ENCODE measurements around the gene TCL1B.

TCL1B gene

DNA sequence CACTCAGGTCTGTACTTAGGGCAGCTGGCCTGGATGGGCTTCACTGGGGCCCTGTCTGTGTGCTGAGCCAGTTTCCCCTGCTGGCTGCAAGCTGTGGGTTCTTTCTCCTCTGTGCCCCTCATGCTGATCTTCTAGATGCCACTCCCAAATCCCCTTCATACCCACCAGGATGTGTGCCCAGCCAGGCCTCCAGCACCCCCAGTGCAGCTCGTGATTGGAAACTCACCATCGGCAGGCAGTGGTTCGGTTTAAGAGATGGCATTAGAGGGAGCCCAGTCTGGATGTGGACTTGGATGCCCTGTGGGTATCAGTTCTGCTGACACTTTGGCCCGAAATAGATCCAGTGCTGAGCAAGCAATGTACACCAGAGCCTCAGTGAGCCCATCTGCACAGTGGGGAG is 5.9 kb downstream of the TCL1B start:
- Histone ChIP-seq H3K36me3 (ENCODE audit: control insufficient read depth, low read depth, low read length) (no peaks in the 10 kb centered on the region), H3K27ac (ENCODE audit: low read length) (no peak overlapping the region), H3K9me3 (ENCODE audit: control insufficient read depth, low read depth, low read length) (no peaks in the 10 kb centered on the region), H3K4me1 (ENCODE audit: control insufficient read depth, low read depth, low read length) (peaks cover 11% of the 10 kb centered on the region), H3K4me3 (ENCODE audit: low read length) (no peak overlapping the region), H3K27me3 (ENCODE audit: control insufficient read depth, insufficient read depth, low read length) (peaks cover 6% of the 10 kb centered on the region), H3K9ac (ENCODE audit: low read length) (no peak overlapping the region)

DNA sequence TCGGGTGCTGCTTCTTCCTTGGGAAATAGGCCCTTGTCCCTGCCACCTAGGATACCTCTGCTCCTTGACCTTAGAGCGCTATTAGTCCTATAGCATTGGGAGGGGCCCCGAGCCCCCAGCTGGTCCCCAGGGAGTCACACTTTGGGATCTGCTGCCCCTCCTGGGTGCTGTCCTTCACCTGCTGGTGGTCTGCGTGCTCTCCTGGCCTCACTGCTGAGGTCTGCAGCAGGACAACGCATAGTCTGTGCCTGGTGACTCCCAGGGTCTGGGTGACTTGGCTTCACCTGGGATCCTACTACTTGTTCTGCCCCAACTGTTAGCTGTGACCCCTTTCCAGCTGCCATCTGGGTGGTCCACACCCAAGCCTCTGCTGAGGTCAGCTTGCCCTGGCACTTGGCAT is 8.8 kb downstream of the TCL1B start:
- Histone ChIP-seq H3K9ac (ENCODE audit: low read length) (no peak overlapping the region), H3K36me3 (ENCODE audit: control insufficient read depth, low read depth, low read length) (no peaks in the 10 kb centered on the region), H3K9me3 (ENCODE audit: control insufficient read depth, low read depth, low read length) (no peaks in the 10 kb centered on the region), H3K4me3 (ENCODE audit: low read length) (no peak overlapping the region), H3K27ac (ENCODE audit: low read length) (no peak overlapping the region), H3K27me3 (ENCODE audit: control insufficient read depth, insufficient read depth, low read length) (peaks cover 35% of the 10 kb centered on the region), H3K4me1 (ENCODE audit: control insufficient read depth, low read depth, low read length) (peaks cover 20% of the 10 kb centered on the region)

DNA sequence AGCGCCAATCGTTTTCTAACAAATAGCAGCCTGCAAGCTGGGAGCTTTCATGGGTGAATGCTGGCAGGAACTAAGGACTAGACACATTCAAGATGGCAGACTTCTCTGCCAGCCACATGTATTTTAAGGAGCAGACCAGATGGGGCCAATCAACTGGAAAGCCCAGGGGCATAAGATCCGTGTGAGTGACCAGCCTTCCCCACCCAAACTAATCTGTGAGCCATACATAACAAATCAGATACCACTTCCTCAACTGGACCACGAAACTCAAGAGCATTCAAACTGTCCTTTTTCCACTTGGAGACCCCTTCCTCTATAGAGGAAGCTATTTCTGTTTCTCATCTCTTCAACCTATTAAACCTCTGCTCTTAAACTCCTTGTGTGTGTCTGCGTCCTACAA is 9.7 kb downstream of the TCL1B start:
- Histone ChIP-seq H3K4me1 (ENCODE audit: control insufficient read depth, low read depth, low read length) (peaks cover 27% of the 10 kb centered on the region), H3K9me3 (ENCODE audit: control insufficient read depth, low read depth, low read length) (no peaks in the 10 kb centered on the region), H3K27me3 (ENCODE audit: control insufficient read depth, insufficient read depth, low read length) (peaks cover 42% of the 10 kb centered on the region), H3K36me3 (ENCODE audit: control insufficient read depth, low read depth, low read length) (no peaks in the 10 kb centered on the region), H3K27ac (ENCODE audit: low read length) (no peak overlapping the region), H3K9ac (ENCODE audit: low read length) (no peak overlapping the region), H3K4me3 (ENCODE audit: low read length) (no peak overlapping the region)

DNA sequence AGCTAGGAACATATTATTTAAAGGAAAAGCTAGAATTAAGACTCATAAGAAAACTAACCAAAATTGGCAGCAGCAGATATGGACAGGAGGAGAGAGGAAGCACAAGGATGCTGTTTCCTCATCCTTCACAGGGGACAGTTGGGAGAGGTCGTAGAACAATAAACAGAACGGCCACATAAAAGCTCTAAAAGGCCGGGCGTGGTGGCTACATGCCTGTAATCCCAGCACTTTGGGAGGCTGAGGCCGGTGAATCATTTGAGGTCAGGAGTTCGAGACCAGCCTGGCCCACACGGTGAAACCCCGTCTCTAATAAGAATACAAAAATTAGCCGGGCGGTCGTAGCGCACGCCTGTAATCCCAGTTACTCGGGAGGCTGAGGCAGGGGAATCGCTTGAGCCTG is 10.5 kb downstream of the TCL1B start:
- Histone ChIP-seq H3K36me3 (ENCODE audit: control insufficient read depth, low read depth, low read length) (no peaks in the 10 kb centered on the region), H3K27me3 (ENCODE audit: control insufficient read depth, insufficient read depth, low read length) (peaks cover 51% of the 10 kb centered on the region)

DNA sequence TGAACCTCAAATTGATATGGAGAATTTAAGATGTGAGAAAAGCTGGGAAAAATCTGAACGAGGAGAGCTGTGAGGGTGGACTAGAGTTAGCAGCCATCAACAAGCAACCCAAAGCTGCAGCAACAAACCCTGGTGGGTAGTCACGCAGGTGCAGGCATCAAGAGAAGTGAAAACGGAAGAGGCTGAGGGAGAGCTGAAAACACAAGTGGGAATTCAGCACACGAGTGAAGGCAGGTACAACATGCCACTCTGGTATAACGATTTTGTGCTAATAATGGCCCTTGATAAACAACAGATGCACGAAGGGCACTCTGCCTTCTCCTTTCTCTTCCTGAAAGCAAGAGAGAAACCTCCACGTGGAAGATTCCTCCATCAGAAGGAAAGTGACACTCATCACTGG is 11.5 kb downstream of the TCL1B start:
- Histone ChIP-seq H3K27ac (ENCODE audit: low read length) (no peak overlapping the region), H3K4me3 (ENCODE audit: low read length) (no peak overlapping the region), H3K9ac (ENCODE audit: low read length) (no peak overlapping the region), H3K4me1 (ENCODE audit: control insufficient read depth, low read depth, low read length) (peaks cover 33% of the 10 kb centered on the region), H3K36me3 (ENCODE audit: control insufficient read depth, low read depth, low read length) (no peaks in the 10 kb centered on the region), H3K27me3 (ENCODE audit: control insufficient read depth, insufficient read depth, low read length) (peaks cover 61% of the 10 kb centered on the region), H3K9me3 (ENCODE audit: control insufficient read depth, low read depth, low read length) (no peaks in the 10 kb centered on the region)

More for the DNA sequence above, 10.5 kb downstream of the TCL1B start:
- H3K4me3 ChIP-seq (ENCODE audit: low read length), result no peak overlapping the region
- peaks cover 29% of the 10 kb centered on the region for H3K4me1 ChIP-seq (ENCODE audit: control insufficient read depth, low read depth, low read length)
- no peak overlapping the region for H3K27ac ChIP-seq (ENCODE audit: low read length)
- H3K9me3 ChIP-seq (ENCODE audit: control insufficient read depth, low read depth, low read length), result no peaks in the 10 kb centered on the region
- no peak overlapping the region for H3K9ac ChIP-seq (ENCODE audit: low read length)

DNA sequence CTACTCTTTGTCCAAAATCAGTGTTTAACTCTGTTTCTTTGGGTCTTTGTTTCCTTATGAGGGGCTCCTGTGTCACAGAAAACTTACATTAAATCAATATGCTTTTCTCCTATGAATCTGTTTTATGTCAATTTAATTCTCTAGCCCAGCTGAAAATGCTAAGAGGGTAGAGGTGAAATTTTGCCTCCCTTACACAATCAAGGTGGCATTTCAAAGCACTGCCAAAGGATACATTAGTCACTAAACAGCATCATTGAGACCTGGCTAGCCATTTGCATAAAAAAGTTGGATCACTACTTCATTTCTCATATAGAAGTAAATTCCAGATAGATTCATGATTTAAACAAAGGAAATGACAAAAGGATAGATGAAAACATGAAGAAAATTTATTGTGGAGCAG is 12.1 kb downstream of the TCL1B start:
- H3K27ac ChIP-seq (ENCODE audit: low read length), result no peak overlapping the region
- no peak overlapping the region for H3K4me3 ChIP-seq (ENCODE audit: low read length)
- H3K4me1 ChIP-seq (ENCODE audit: control insufficient read depth, low read depth, low read length), result peaks cover 28% of the 10 kb centered on the region
- H3K27me3 ChIP-seq (ENCODE audit: control insufficient read depth, insufficient read depth, low read length), result peaks cover 66% of the 10 kb centered on the region
- H3K9me3 ChIP-seq (ENCODE audit: control insufficient read depth, low read depth, low read length), result no peaks in the 10 kb centered on the region
- H3K9ac ChIP-seq (ENCODE audit: low read length), result no peak overlapping the region
- H3K36me3 ChIP-seq (ENCODE audit: control insufficient read depth, low read depth, low read length), result no peaks in the 10 kb centered on the region

DNA sequence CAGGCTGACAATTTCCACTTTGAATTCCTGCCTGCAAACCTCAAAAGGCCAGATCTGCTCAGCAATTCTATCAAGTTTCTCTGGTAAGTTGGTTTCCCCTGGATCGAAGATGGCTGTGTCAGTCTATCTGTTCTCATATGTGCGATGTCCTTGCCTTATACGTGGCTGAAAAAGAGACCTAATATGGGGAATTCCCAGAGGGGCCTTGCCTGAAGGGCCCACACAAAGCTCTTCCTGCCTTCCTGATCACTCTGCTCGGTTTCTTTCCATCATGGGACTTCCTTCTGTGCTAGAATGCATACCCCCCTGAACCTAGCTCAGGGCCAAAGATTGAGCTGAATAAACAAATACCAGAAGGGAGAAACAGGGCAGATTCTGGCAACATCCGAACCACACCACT is 13.2 kb downstream of the TCL1B start:
- H3K9ac ChIP-seq (ENCODE audit: low read length), result no peak overlapping the region
- peaks cover 77% of the 10 kb centered on the region for H3K27me3 ChIP-seq (ENCODE audit: control insufficient read depth, insufficient read depth, low read length)
- H3K36me3 ChIP-seq (ENCODE audit: control insufficient read depth, low read depth, low read length), result no peaks in the 10 kb centered on the region
- no peaks in the 10 kb centered on the region for H3K9me3 ChIP-seq (ENCODE audit: control insufficient read depth, low read depth, low read length)
- no peak overlapping the region for H3K4me3 ChIP-seq (ENCODE audit: low read length)
- no peak overlapping the region for H3K27ac ChIP-seq (ENCODE audit: low read length)
- H3K4me1 ChIP-seq (ENCODE audit: control insufficient read depth, low read depth, low read length), result peaks cover 28% of the 10 kb centered on the region

DNA sequence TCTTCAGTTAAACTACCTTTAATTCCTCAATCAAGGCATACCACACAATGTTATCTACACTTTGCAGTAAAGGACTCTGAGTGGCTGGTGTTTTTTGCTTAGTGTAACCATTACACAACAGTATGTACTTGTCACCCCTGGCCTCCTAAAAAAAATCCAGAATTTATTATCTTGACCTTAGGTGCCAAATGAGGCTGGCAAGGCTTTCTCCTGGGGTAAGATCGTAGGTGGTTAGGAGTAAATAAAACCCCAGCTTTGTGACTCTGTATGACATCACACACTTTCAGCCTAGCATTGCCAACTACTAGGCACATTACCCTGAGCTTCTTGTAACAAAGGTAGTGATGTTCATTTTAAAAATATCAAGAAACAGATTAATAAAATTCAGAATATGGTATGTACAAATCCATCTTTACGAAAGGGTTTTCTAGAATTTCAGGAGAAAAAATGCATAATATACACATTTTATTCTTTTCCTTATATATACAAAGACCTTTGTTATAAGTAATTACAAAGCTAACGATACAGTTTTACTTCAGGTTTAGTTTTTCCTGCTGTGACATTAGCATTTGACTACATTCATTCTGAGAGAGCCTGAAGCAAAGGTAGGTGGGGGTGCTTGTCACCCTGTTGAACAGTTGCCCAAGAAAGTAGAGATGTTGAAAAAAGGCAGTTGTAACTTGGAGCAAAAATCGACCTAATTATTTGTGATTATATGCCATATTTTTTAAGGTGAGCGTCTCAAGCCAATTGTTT is 14.2 kb downstream of the TCL1B start:
- peak overlapping the region; percentile 11 for H3K4me3 ChIP-seq (ENCODE audit: low read length)
- H3K9me3 ChIP-seq (ENCODE audit: control insufficient read depth, low read depth, low read length), result no peaks in the 10 kb centered on the region
- H3K9ac ChIP-seq (ENCODE audit: low read length), result no peak overlapping the region
- H3K27me3 ChIP-seq (ENCODE audit: control insufficient read depth, insufficient read depth, low read length), result peaks cover 86% of the 10 kb centered on the region
- H3K27ac ChIP-seq (ENCODE audit: low read length), result no peak overlapping the region
- H3K4me1 ChIP-seq (ENCODE audit: control insufficient read depth, low read depth, low read length), result peaks cover 28% of the 10 kb centered on the region
- H3K36me3 ChIP-seq (ENCODE audit: control insufficient read depth, low read depth, low read length), result no peaks in the 10 kb centered on the region

DNA sequence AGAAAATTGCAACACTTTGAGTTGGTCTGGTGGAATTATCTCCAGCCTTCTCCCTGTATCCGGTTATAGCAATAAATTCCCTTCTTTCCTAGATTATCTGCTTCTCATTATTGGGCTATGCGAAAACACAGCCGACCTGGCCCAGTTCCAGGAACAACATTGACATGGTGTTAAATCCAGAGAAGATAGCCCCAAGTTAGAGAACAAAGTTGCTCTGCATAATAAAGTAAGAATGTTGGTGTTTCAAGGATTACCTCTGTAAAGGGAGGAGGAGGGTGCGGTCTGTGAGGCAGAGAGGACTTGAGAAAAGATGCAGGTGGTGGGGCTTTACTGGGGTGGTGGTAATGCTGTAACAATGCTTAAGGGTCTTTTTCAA is 15.6 kb downstream of the TCL1B start:
- H3K27ac ChIP-seq (ENCODE audit: low read length), result no peak overlapping the region
- no peak overlapping the region for H3K4me3 ChIP-seq (ENCODE audit: low read length)
- no peaks in the 10 kb centered on the region for H3K36me3 ChIP-seq (ENCODE audit: control insufficient read depth, low read depth, low read length)
- H3K4me1 ChIP-seq (ENCODE audit: control insufficient read depth, low read depth, low read length), result peaks cover 28% of the 10 kb centered on the region
- H3K9ac ChIP-seq (ENCODE audit: low read length), result no peak overlapping the region
- H3K27me3 ChIP-seq (ENCODE audit: control insufficient read depth, insufficient read depth, low read length), result peaks cover 80% of the 10 kb centered on the region
- no peaks in the 10 kb centered on the region for H3K9me3 ChIP-seq (ENCODE audit: control insufficient read depth, low read depth, low read length)

DNA sequence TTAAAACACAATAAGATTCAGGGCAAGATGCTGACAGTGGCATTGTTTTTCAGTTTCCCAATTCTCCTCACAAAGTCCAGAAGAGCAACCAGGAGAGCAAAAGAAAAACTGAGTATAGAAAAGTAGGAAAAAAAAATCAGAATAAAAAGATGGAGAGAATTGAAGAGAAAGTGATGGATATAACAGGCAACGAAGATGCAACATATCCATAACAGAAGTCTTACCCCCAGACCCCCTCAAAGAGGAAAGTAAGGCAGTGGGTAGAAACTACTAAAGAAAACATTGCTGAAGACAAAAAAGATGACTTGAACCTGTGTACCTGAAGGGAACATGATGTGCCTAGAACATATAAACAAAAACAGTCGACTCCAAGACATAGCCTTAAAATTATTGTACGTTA is 17.1 kb downstream of the TCL1B start:
- Histone ChIP-seq H3K4me1 (ENCODE audit: control insufficient read depth, low read depth, low read length) (peaks cover 28% of the 10 kb centered on the region), H3K36me3 (ENCODE audit: control insufficient read depth, low read depth, low read length) (no peaks in the 10 kb centered on the region), H3K9me3 (ENCODE audit: control insufficient read depth, low read depth, low read length) (no peaks in the 10 kb centered on the region), H3K4me3 (ENCODE audit: low read length) (no peak overlapping the region), H3K9ac (ENCODE audit: low read length) (no peak overlapping the region), H3K27ac (ENCODE audit: low read length) (no peak overlapping the region), H3K27me3 (ENCODE audit: control insufficient read depth, insufficient read depth, low read length) (peaks cover 72% of the 10 kb centered on the region)

DNA sequence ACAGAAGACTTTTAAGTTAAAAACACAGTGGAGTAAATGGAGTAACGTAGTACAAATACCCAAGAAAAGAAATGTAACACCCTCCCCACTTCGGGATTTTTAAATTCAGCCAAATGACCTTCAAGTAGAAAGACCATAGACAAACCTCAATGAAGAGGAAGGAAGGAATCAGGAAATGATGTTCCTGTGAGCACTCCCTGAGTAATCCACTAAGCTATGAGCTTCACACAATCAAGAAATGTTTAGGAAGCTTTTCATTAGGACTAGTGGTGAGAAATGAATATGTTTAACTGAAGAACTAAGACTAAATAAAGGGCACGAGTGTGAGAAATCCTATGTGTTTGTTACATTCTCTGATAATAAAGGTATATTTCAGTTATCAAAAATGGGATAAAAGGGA is 17.6 kb downstream of the TCL1B start:
- Histone ChIP-seq H3K9ac (ENCODE audit: low read length) (no peak overlapping the region), H3K4me1 (ENCODE audit: control insufficient read depth, low read depth, low read length) (peaks cover 32% of the 10 kb centered on the region), H3K27me3 (ENCODE audit: control insufficient read depth, insufficient read depth, low read length) (peaks cover 68% of the 10 kb centered on the region), H3K27ac (ENCODE audit: low read length) (no peak overlapping the region), H3K9me3 (ENCODE audit: control insufficient read depth, low read depth, low read length) (no peaks in the 10 kb centered on the region), H3K36me3 (ENCODE audit: control insufficient read depth, low read depth, low read length) (no peaks in the 10 kb centered on the region), H3K4me3 (ENCODE audit: low read length) (no peak overlapping the region)

DNA sequence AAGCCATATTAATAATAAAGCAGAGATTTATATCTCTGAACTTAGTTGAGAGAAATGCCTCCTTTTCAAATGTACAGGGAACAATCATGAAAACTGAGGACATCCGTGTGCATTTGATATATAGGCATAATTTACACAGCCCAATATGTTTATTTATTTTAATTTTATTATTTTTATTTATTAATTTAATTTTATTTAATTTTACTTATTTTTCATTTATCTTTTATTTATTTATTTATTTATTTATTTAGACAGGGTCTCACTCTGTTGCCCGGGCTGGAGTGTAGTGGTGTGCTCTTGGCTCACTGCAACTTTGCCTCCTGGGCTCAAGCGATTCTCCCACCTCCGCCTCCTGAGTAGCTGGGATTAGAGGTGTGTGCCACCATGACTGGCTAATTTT is 19.3 kb downstream of the TCL1B start:
- H3K36me3 ChIP-seq (ENCODE audit: control insufficient read depth, low read depth, low read length), result no peaks in the 10 kb centered on the region
- H3K9ac ChIP-seq (ENCODE audit: low read length), result no peak overlapping the region
- no peak overlapping the region for H3K4me3 ChIP-seq (ENCODE audit: low read length)
- no peak overlapping the region for H3K27ac ChIP-seq (ENCODE audit: low read length)
- H3K27me3 ChIP-seq (ENCODE audit: control insufficient read depth, insufficient read depth, low read length), result peaks cover 59% of the 10 kb centered on the region
- no peaks in the 10 kb centered on the region for H3K9me3 ChIP-seq (ENCODE audit: control insufficient read depth, low read depth, low read length)
- H3K4me1 ChIP-seq (ENCODE audit: control insufficient read depth, low read depth, low read length), result peaks cover 21% of the 10 kb centered on the region
